ENCODE measurements around the gene PSMB5. TPM values are rescaled to one million over a fixed set of nuclear protein-coding genes. Genes with fewer than 3 reads are reported as not detected.

Gene PSMB5
- polyA plus RNA-seq, 1 donor from 2014 or later = 147 TPM

DNA sequence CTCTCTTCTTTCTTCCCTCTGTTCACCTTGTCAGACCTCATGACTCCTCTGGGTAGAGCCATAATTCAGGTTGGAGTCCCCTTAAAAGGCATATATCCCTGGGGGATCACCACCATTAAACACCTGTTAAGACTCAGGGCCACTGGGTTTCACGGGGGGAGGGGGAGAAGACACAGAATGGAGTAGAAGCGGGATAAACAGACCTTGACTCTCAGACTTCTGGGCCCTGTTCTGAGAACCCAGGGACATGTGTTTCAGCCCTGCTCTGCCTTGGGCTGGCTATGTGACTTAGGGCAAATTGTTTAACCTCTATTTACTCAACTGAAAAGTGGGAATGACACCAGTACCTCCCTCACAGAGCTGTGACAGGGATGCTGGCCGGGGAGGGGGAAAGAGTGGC, 18.0 kb upstream of the PSMB5 start:
- Histone ChIP-seq H3F3A (ENCODE audit: insufficient read depth, low read length, poor library complexity, severe bottlenecking) (no peaks in the 10 kb centered on the region), H3K9me2 (ENCODE audit: insufficient read depth, low read length) (no peaks in the 10 kb centered on the region), H2AFZ (ENCODE audit: low read depth, low read length) (no peak overlapping the region), H3K4me3 (ENCODE audit: low read length) (no peak overlapping the region), H3K9ac (ENCODE audit: low read length) (no peak overlapping the region), H3K79me2 (replicated peaks; ENCODE audit: insufficient read depth, low read length) (peaks cover 6% of the 10 kb centered on the region), H4K20me1 (ENCODE audit: insufficient read depth) (no peaks in the 10 kb centered on the region), H3K27me3 (ENCODE audit: insufficient read depth, low read depth, low read length) (no peaks in the 10 kb centered on the region), H3K27ac (ENCODE audit: low read length) (no peak overlapping the region), H3K36me3 (ENCODE audit: insufficient read depth, low read length) (no peaks in the 10 kb centered on the region), H3K9me3 (ENCODE audit: low read length) (no peaks in the 10 kb centered on the region), H3K4me2 (ENCODE audit: low read length) (no peak overlapping the region)
- TF ChIP-seq TAF1 (IDR thresholded peaks at IDR 0.05; ENCODE audit: low read depth) (no peak), EP300 (conservative IDR thresholded peaks at IDR 0.05; ENCODE audit: poor library complexity, severe bottlenecking) (no peak), MXI1 (conservative IDR thresholded peaks at IDR 0.05; ENCODE audit: poor library complexity, severe bottlenecking) (no peak), RAD21 (conservative IDR thresholded peaks at IDR 0.05) (no peak), POLR2AphosphoS5 (IDR thresholded peaks at IDR 0.05) (no peak), SMC3 (conservative IDR thresholded peaks at IDR 0.05; ENCODE audit: poor library complexity) (no peak), EZH2 (IDR thresholded peaks at IDR 0.05; ENCODE audit: borderline replicate concordance, insufficient read depth, low read length, poor library complexity, severe bottlenecking) (no peak)
- TF ChIP-seq, protein P1, sequence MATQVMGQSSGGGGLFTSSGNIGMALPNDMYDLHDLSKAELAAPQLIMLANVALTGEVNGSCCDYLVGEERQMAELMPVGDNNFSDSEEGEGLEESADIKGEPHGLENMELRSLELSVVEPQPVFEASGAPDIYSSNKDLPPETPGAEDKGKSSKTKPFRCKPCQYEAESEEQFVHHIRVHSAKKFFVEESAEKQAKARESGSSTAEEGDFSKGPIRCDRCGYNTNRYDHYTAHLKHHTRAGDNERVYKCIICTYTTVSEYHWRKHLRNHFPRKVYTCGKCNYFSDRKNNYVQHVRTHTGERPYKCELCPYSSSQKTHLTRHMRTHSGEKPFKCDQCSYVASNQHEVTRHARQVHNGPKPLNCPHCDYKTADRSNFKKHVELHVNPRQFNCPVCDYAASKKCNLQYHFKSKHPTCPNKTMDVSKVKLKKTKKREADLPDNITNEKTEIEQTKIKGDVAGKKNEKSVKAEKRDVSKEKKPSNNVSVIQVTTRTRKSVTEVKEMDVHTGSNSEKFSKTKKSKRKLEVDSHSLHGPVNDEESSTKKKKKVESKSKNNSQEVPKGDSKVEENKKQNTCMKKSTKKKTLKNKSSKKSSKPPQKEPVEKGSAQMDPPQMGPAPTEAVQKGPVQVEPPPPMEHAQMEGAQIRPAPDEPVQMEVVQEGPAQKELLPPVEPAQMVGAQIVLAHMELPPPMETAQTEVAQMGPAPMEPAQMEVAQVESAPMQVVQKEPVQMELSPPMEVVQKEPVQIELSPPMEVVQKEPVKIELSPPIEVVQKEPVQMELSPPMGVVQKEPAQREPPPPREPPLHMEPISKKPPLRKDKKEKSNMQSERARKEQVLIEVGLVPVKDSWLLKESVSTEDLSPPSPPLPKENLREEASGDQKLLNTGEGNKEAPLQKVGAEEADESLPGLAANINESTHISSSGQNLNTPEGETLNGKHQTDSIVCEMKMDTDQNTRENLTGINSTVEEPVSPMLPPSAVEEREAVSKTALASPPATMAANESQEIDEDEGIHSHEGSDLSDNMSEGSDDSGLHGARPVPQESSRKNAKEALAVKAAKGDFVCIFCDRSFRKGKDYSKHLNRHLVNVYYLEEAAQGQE (IDR thresholded peaks at IDR 0.05; ENCODE audit: borderline replicate concordance) = no peak
- TF ChIP-seq, protein P2, sequence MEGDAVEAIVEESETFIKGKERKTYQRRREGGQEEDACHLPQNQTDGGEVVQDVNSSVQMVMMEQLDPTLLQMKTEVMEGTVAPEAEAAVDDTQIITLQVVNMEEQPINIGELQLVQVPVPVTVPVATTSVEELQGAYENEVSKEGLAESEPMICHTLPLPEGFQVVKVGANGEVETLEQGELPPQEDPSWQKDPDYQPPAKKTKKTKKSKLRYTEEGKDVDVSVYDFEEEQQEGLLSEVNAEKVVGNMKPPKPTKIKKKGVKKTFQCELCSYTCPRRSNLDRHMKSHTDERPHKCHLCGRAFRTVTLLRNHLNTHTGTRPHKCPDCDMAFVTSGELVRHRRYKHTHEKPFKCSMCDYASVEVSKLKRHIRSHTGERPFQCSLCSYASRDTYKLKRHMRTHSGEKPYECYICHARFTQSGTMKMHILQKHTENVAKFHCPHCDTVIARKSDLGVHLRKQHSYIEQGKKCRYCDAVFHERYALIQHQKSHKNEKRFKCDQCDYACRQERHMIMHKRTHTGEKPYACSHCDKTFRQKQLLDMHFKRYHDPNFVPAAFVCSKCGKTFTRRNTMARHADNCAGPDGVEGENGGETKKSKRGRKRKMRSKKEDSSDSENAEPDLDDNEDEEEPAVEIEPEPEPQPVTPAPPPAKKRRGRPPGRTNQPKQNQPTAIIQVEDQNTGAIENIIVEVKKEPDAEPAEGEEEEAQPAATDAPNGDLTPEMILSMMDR (IDR thresholded peaks at IDR 0.05; ENCODE audit: poor library complexity, severe bottlenecking) = no peak

DNA sequence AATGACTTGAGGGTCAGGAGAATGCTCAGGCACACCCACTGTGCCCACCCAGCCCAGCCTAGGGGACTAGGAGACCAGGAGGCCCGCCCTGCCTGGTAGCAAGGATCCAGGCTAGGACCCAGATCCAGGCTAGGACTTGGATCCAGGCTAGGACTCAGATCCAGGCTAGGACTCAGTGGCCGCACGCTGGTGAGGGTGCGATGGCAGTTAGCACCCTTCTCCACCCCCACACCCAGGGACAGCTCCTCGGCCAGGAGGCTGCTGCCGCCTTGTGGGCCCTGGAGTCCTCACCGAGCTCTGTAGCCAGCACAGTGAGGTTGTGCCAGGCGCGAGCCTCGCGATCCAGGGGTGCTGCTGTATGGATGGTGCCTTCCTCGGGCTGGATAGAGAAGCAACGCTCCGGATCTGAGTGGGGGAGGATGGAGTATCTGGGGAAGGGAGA, 17.5 kb upstream of the PSMB5 start:
- H3F3A ChIP-seq (ENCODE audit: insufficient read depth, low read length, poor library complexity, severe bottlenecking) = no peaks in the 10 kb centered on the region
- H3K9ac ChIP-seq (ENCODE audit: low read length) = no peak overlapping the region
- H3K9me2 ChIP-seq (ENCODE audit: insufficient read depth, low read length) = no peaks in the 10 kb centered on the region
- H2AFZ ChIP-seq (ENCODE audit: low read depth, low read length) = no peak overlapping the region
- no peak overlapping the region for H3K4me2 ChIP-seq (ENCODE audit: low read length)
- no peaks in the 10 kb centered on the region for H3K27me3 ChIP-seq (ENCODE audit: insufficient read depth, low read depth, low read length)
- H3K27ac ChIP-seq (ENCODE audit: low read length) = no peak overlapping the region
- no peak overlapping the region for H3K4me3 ChIP-seq (ENCODE audit: low read length)
- TF ChIP-seq, protein P1 (IDR thresholded peaks at IDR 0.05; ENCODE audit: borderline replicate concordance) = no peak
- TF ChIP-seq TAF1 (IDR thresholded peaks at IDR 0.05; ENCODE audit: low read depth) = no peak
- TF ChIP-seq MXI1 (conservative IDR thresholded peaks at IDR 0.05; ENCODE audit: poor library complexity, severe bottlenecking) = no peak
- no peak for TF ChIP-seq POLR2AphosphoS5 (IDR thresholded peaks at IDR 0.05)
- no peak for TF ChIP-seq SMC3 (conservative IDR thresholded peaks at IDR 0.05; ENCODE audit: poor library complexity)
- TF ChIP-seq EP300 (conservative IDR thresholded peaks at IDR 0.05; ENCODE audit: poor library complexity, severe bottlenecking) = no peak
- no peak for TF ChIP-seq EZH2 (IDR thresholded peaks at IDR 0.05; ENCODE audit: borderline replicate concordance, insufficient read depth, low read length, poor library complexity, severe bottlenecking)
- TF ChIP-seq, protein P2 (IDR thresholded peaks at IDR 0.05; ENCODE audit: poor library complexity, severe bottlenecking) = no peak
- no peak for TF ChIP-seq RAD21 (conservative IDR thresholded peaks at IDR 0.05)
- peaks cover 6% of the 10 kb centered on the region for H3K79me2 ChIP-seq (replicated peaks; ENCODE audit: insufficient read depth, low read length)
- H3K36me3 ChIP-seq (ENCODE audit: insufficient read depth, low read length) = no peaks in the 10 kb centered on the region
- no peaks in the 10 kb centered on the region for H3K9me3 ChIP-seq (ENCODE audit: low read length)
- H4K20me1 ChIP-seq (ENCODE audit: insufficient read depth) = no peaks in the 10 kb centered on the region
